HEK293T (cell line): ENCODE results near the gene NEK1.

Experiments used
- CTCF ChIA-PET: fragments of 350-600 bp; formaldehyde crosslinking; extraction: SDS; loops from one replicate; lab custom pipeline; 2021; ENCODE audit warnings: antibody characterized with exemption, inconsistent platforms; lab: Yijun Ruan, JAX
- POLR2A ChIA-PET: fragments of 350-600 bp; formaldehyde crosslinking; extraction: SDS; loops from one replicate; lab custom pipeline; 2020; ENCODE audit warnings: antibody characterized with exemption, inconsistent platforms; lab: Yijun Ruan, JAX
- DNase-seq: peaks from one replicate; pipeline ENCODE4 v3.0.0; 2012; ENCODE audit warnings: mixed read lengths; ENCODE audit errors: extremely low spot score
- ARNT ChIP-seq: fragments of 450-650 bp; IDR thresholded peaks from 2 replicates; pipeline ENCODE4 v1.6.1; 2017; ENCODE audit warnings: mild to moderate bottlenecking
- BHLHE40 ChIP-seq: fragments of 450-650 bp; IDR thresholded peaks from 2 replicates; pipeline ENCODE4 v1.6.1; 2016; ENCODE audit warnings: mild to moderate bottlenecking, moderate library complexity, borderline replicate concordance
- CTBP1 ChIP-seq: fragments of 450-650 bp; IDR thresholded peaks from 2 replicates; pipeline ENCODE4 v1.6.1; 2016; ENCODE audit warnings: borderline replicate concordance
- ELF4 ChIP-seq: fragments of 450-650 bp; IDR thresholded peaks from 2 replicates; pipeline ENCODE4 v1.6.1; 2017; ENCODE audit warnings: antibody characterized with exemption
- FOXA1 ChIP-seq: fragments of 450-650 bp; IDR thresholded peaks from 2 replicates; pipeline ENCODE4 v1.6.1; 2016; ENCODE audit warnings: mild to moderate bottlenecking
- FOXK2 ChIP-seq: fragments of 450-650 bp; IDR thresholded peaks from 2 replicates; pipeline ENCODE4 v1.6.1; 2016; ENCODE audit warnings: mild to moderate bottlenecking
- FOXM1 ChIP-seq: fragments of 450-650 bp; IDR thresholded peaks from 2 replicates; pipeline ENCODE4 v1.6.1; 2017; ENCODE audit warnings: mild to moderate bottlenecking, borderline replicate concordance
- HDGF ChIP-seq: fragments of 450-650 bp; IDR thresholded peaks from 2 replicates; pipeline ENCODE4 v1.6.1; 2017; ENCODE audit warnings: antibody characterized with exemption, borderline replicate concordance
- L3MBTL2 ChIP-seq: fragments of 450-650 bp; conservative IDR thresholded peaks from 2 replicates; pipeline ENCODE4 v1.6.1; 2016; ENCODE audit warnings: mild to moderate bottlenecking
- LEF1 ChIP-seq: fragments of 450-650 bp; IDR thresholded peaks from 2 replicates; pipeline ENCODE4 v1.6.1; 2017; ENCODE audit warnings: mild to moderate bottlenecking, borderline replicate concordance
- NFRKB ChIP-seq: fragments of 450-650 bp; IDR thresholded peaks from 2 replicates; pipeline ENCODE4 v1.6.1; 2016; ENCODE audit warnings: mild to moderate bottlenecking, moderate library complexity
- SP1 ChIP-seq: fragments of 450-650 bp; IDR thresholded peaks from 2 replicates; pipeline ENCODE4 v1.6.1; 2017
- SUZ12 ChIP-seq: fragments of 450-650 bp; IDR thresholded peaks from 2 replicates; pipeline ENCODE4 v1.6.1; 2016; ENCODE audit warnings: mild to moderate bottlenecking
- TARDBP ChIP-seq: fragments of 450-650 bp; IDR thresholded peaks from 2 replicates; pipeline ENCODE4 v1.6.1; 2016
- ZNF384 ChIP-seq: fragments of 450-650 bp; IDR thresholded peaks from 2 replicates; pipeline ENCODE4 v1.6.1; 2016
- TF ChIP-seq, protein P1 (sequence below): fragments of 450-650 bp; IDR thresholded peaks from 2 replicates; pipeline ENCODE4 v1.6.1; 2016

Gene NEK1

DNA sequence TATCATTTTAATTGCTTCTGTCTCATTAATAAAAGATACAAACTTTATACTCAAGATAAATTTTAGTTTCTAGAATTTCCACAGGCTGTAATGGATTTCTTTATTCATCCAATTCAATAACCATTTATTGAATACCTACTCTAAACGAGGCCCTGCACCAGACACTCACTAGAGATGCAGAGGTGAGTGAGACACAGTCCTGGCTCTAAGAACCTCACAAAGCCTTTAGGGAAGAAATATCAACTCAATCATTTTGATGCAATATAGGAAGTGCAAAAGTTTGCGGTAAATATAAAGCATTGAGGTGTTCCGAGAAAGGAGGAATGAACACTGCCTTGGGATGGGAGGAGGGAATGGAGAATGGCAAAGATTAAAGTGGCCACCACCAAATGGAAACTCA, 260.0 kb downstream of the NEK1 start:
- no peak for DNase-seq
- TF ChIP-seq SUZ12, result no peak
- no peak for TF ChIP-seq CTBP1
- TF ChIP-seq, protein P1, sequence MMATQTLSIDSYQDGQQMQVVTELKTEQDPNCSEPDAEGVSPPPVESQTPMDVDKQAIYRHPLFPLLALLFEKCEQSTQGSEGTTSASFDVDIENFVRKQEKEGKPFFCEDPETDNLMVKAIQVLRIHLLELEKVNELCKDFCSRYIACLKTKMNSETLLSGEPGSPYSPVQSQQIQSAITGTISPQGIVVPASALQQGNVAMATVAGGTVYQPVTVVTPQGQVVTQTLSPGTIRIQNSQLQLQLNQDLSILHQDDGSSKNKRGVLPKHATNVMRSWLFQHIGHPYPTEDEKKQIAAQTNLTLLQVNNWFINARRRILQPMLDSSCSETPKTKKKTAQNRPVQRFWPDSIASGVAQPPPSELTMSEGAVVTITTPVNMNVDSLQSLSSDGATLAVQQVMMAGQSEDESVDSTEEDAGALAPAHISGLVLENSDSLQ, result no peak
- TF ChIP-seq NFRKB, result no peak
- TF ChIP-seq FOXM1, result no peak
- TF ChIP-seq BHLHE40, result no peak
- no peak for TF ChIP-seq LEF1
- TF ChIP-seq FOXA1, result no peak
- TF ChIP-seq FOXK2, result no peak
- no peak for TF ChIP-seq ARNT
- TF ChIP-seq SP1, result no peak
- no peak for TF ChIP-seq ZNF384
- TF ChIP-seq TARDBP, result no peak
- TF ChIP-seq HDGF, result no peak
- POLR2A ChIA-PET, result interaction anchor here (1.1 kb wide), 1 partner anchor 342 kb away, joined by 3 read pairs; the partner anchor contains the start of gene CBR4
- CTCF ChIA-PET, result interaction anchor here (0.7 kb wide), 1 partner anchor 48 kb away, joined by 3 read pairs; no protein-coding TSS in a partner anchor

DNA sequence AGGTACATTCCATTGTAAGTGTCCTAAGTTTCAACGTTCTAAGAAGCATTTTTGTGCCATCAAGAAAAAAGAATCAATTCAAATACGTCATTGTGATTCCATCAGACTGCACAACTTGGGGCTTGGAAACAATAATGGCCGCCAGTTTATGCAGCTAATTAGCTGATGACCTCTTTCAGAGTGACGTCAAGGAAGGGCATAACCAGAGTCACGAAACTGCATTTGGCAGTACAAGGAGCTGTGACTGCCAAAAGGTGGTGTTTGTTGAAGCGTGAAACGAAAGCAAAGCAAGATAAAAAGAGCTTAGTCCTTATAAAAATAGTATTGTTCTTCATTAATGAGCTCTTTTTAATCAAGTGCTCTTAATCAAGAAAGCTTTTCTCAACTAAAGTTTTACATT, 260.5 kb downstream of the NEK1 start:
- TF ChIP-seq HDGF (no peak), FOXK2 (no peak), SUZ12 (no peak), ELF4 (no peak), SP1 (no peak), L3MBTL2 (no peak), NFRKB (no peak), ARNT (no peak), CTBP1 (no peak), FOXM1 (no peak), BHLHE40 (no peak)
- DNase-seq, result no peak
- POLR2A ChIA-PET, result interaction anchor here (1.1 kb wide), 1 partner anchor 342 kb away, joined by 3 read pairs; the partner anchor contains the start of gene CBR4
- CTCF ChIA-PET, result interaction anchor here (0.7 kb wide), 1 partner anchor 48 kb away, joined by 3 read pairs; no protein-coding TSS in a partner anchor

DNA sequence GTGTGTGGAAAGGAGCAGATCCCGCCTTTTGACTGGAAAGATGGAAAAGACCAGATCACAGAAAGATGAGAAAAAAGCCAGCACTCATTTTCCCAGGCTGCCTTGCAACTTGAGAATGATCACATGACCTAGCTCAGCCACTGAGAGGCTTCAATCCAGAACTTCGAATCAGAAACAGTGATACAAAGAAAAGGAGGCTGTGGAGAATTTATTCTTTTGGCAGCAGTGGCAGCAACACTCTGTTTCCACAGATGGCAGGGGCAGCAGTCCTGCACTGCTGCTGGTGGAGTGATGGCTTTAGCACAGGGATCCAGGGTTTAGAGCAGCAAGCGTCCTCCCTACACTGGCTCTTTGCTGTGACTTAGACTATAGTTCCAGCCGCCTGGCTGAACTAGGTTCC, 263.8 kb downstream of the NEK1 start:
- CTCF ChIA-PET, result no interaction called here
- TF ChIP-seq SUZ12 (no peak), BHLHE40 (no peak), ZNF384 (no peak), FOXM1 (no peak), FOXA1 (no peak), SP1 (no peak), NFRKB (no peak), ELF4 (no peak), LEF1 (no peak), FOXK2 (no peak), ARNT (no peak), CTBP1 (no peak), HDGF (no peak), L3MBTL2 (no peak), TARDBP (no peak)
- TF ChIP-seq, protein P1, result no peak
- DNase-seq, result no peak
- POLR2A ChIA-PET, result no interaction called here

DNA sequence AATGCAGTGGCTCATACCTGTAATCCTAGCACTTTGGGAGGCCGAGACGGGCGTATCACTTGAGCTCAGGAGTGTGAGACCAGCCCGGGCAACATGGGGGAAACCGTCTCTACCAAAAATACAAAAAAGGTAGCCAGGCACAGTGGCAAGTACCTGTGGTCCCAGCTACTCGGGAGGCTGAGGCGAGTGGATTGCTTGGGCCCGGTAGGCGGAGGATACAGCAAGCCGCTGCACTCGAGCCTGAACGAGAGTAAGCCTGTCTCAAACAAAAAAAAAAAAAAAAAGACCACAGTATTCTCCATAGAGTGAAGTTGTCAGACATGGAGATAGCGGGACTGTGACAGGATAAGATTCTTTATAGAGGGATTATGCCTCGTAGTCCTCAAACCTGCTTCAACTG, 265.5 kb downstream of the NEK1 start:
- no peak for DNase-seq
- CTCF ChIA-PET, result no interaction called here
- no peak for TF ChIP-seq FOXK2
- TF ChIP-seq SP1, result no peak
- TF ChIP-seq FOXA1, result no peak
- TF ChIP-seq BHLHE40, result no peak
- no peak for TF ChIP-seq HDGF
- TF ChIP-seq ARNT, result no peak
- TF ChIP-seq NFRKB, result no peak
- TF ChIP-seq LEF1, result no peak
- no peak for TF ChIP-seq SUZ12
- TF ChIP-seq ELF4, result no peak
- TF ChIP-seq FOXM1, result no peak
- no peak for TF ChIP-seq L3MBTL2
- TF ChIP-seq TARDBP, result no peak
- no peak for TF ChIP-seq ZNF384
- POLR2A ChIA-PET, result interaction anchor here (1.2 kb wide), 1 partner anchor 337 kb away, joined by 5 read pairs; the partner anchor contains the start of gene CBR4

DNA sequence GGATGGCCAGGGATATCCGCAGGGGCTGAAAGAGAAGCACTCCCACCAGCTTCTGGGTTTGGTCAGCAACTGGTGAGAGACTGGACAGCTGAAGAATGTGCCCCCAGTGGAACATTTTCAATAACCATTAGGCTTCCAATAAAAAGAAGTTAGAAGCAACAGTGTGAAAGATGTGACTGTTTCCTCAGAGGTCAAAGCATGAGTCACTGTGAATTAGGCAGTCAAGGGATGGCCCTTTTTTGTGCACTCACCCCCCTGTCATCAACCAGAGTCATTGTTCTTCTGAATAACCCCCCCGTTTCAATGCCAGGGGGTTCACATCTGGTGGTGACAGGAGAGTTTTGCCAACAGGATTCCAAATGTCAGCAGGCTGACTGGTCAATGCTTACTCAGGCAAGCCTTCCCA, 267.1 kb downstream of the NEK1 start:
- CTCF ChIA-PET, result no interaction called here

More for the DNA sequence above, 267.1 kb downstream of the NEK1 start:
- DNase-seq, result no peak
- TF ChIP-seq NFRKB (no peak), ELF4 (no peak)
- TF ChIP-seq, protein P1, result no peak
- POLR2A ChIA-PET, result no interaction called here
